Inflammatory macrophage (primary cell): ENCODE data around the gene RAX2.
"Not testable (repeated sequence)": the region's sequence is repeated elsewhere in the genome, so short reads cannot be mapped to it uniquely, and the experiment has no call there.

ENCODE experiments used
- DNase-seq, 2 donors: peaks; one replicate each; pipeline ENCODE4 v3.0.0-alpha.2; 2020 to 2022

Gene RAX2

DNA sequence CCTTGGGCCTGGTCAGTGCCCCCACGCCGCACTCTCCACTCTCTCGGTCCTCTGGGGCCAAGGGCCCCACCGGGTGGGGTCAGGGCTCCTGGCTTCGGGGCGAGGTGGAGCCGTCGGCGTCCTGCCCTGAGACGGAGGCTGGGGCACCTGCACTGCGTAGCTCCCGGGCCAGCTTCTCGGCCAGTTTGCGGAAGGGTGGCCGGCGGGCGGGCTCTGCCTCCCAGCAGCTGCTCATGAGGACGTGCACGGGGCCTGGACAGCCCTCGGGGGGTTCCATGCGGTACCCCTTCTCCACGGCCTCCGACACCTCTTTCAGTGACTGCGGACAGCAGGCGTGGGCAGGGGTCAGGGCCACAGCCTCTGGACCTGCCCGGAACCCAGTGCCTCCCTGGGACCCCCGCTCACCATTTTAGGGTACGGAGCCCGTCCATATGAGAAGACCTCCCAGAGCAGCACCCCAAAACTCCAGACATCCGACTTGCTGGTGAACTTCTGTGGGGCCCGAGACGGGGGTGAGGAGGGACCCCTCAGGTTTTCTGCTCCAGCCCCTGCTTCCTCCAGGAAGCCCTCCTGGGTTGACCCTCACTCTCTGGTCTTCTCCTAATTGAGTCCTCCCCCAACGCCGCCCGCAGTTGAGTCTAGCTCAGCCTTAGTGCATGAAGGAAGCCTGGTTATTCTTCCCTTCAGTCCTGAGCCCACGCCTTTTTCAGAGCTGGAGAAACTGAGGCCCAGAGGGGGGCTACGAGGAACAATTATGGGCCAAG, 6.3 kb upstream of the RAX2 start:
- DNase-seq, result no peak

DNA sequence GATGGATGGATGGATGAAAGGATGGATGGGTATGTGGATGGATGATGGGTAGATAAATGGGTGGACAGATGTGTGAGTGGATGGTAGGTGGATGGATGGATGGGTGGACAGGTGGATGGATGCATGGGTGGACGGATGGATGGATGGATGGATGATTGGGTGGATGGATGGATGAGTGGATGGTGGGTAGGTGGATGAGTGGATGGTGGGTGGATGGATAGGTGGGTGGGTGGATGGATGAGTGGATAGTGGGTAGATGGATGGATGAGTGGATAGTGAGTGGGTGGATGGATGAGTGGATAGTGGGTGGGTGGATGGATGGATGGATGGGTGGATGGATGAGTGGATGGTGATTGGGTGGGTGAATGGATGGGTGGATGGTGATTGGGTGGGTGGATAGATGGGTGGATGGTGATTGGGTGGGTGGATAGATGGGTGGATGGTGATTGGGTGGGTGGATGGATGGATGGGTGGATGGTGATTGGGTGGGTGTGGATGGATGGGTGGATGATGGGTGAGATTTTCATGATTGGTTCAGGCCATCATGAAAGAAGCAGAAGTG, 4.5 kb upstream of the RAX2 start:
- DNase-seq, result no peak

DNA sequence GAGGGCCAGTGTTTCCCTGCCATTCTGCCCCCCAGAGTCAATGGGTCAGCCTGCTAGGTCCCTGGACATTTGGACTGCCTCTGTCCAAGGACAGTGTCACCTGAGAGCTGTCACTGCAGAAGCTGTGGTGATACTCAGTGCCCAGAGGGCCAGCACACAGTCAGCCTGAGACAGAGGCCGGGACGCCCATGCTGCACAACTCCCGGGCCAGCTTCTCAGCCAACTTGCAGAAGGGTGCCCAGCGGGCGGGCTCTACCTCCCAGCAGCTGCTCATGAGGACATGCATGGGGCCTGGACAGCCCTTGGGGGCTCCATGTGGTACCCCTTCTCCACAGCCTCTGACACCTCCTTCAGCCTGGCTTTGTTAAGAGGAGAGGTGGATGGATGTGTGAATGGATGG, 3.8 kb upstream of the RAX2 start:
- DNase-seq, result no peak

DNA sequence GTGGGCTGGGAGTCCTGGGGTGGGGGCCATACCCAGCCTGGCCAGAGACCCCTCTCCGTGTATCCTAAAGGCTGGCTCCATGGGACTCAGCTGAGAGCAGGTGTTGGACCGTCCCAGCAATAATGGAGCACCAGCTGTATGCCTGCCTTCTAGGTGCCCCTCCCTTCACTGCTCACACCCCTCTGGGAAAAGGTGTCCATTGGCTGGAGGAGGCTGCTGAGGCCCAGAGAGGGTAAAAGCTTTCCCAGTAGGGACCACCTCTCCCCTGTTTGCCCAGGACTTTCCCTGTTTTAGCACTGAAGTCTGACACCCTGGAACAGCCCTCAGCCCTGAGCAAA, 3.3 kb upstream of the RAX2 start:
- no peak for DNase-seq

DNA sequence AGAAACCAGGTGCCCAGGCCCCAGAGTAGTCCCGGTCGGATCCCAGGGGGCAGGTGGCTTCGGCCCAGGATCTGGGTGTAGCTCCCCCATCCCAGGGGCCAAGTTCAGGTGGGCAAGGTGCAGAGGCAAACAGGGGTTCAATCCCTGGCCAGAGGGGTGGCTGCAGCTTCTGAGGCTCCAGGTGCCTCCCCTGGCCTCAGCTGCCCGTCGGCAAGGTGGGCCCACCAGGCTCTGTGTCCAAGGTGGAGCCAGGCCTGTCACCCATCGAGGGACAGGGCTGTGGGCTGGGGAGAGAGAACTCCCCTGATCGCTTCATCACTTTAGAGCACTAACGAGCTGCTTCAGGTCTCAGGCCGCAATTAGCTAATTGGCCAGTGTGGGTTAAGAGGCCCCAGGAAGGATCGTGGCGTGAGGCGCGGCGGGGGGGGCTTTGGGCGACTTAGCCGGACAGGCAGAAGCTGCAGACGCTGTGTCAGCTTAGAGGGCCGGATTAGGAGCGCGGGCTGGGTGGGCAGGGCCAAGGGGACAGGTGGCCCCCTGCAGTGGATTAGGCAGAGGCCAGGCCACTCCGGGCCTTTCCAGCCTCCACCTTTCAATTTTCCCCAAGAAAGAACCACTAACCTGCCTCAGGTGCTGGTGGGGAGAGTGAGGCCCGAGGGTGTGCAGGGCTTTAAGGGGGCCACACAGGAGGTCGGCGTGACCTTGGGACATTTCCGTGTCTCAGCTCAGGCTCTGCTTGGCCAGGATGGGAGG, 2.8 kb upstream of the RAX2 start:
- no peak for DNase-seq

DNA sequence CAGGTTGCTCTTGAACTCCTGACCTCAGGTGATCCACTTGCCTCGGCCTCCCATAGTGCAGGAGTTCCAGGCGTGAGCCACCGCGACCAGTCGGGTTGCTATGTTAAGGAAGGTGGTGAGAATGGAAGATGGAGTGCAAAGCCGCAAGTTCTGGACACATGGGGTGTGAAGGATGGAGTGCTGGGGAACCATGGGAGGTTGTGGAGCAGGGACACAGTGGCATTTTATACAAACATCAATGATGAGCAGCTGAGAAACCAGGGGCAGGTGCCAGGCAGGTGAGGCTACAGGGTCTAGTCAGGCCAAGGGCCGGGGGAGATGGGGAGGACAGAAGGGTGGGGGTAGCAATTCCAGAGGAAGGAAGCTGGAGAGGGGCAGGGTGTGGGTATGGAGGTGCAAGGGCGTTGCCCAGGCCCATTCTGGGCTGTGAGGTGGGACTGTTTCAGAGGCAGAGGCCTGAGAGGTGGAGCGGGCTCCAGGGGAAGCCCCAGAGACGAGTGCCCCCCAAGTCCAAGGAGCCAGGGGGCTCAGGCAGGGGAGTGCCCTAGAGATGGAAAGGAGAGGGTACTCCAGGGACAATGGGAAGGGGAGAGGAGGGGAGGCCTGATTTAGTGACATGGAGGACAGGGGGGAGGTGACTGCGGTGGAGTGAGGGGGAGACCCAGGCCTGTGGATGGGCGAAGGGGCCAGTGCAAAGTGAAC, 1.9 kb upstream of the RAX2 start:
- no peak for DNase-seq

DNA sequence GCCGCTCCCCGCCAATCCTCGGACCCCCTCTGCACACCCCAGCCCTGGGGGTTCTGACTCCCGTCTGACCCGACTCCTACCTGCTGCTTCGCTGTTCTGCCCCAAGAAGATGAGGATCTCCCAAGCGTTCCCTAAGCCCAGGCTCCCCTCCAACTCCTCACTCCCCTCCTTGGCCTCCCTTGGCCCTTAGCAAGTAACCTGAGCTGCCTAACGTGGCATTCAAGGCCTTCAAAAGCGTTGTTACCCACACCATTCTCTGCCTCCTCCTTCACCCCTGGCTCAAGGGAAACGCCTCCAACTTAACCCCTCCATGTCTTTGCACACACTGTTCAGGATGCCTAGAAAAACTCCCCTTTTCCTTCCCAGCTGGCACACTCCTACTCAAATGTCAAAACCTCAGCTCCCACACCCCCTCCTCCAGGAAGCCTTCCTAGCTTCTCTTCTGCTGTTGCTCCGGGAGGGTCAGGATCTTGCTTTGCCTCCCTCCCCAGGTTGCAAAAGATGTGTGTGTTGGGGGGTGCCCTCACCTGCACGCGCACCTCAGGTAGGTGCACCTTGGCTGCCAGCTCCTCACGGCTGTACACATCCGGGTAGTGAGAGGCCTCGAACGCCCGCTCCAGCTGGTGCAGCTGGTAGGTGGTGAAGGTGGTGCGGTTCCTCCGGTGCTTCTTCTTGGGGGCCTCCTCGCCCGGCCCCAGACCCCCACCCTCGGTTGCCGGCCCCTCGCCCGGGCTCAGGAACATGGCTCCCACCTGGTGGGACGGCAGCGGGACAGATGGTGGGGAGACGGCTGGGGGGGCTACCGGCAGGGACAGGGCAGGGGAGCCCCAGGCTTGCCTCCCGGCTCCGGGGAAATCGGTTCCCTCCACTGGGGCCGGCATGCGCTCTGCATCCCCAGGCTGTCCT, 775 bp downstream of the RAX2 start:
- no peak for DNase-seq

DNA sequence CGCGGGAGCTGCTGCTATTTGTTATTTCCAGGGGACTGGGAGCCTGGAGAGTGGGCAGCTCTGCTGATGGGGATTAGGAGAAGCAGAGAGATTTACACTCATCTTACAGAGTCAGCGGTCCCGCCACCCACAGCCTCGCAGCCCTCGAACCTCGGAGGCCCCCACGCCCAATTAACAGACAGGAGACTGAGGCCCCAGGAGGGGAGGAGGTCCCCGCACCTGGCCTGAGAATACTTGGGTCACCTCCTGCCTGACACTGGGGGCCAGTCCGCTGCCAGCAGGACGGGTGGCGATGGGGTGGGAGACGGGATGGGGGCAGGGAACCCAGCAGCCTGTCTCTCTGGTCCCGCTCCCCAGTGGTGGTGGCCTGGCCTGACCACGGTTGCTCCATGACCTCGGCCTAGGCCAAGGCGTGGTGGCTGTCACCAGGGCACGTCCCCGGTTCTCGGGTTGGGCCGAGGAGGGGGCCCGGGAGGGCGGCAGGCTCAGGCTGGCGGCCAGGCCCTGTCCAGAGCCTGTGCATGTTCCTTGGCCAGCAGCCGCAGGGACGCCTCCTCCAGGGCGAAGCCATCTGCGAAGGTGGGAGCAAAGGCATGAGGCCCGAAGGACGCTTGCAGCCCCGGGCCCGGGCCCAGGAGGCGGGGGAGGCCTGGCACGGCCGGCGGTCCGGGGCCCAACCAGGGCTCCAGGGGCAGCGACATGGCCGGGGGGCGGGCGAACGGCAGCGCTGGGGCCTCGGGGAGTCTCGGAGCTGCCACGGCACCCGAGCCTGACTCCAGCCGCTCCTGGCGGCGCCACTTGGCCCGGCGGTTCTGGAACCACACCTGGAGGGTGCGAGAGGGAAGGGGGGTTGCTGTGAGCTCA, 1.7 kb downstream of the RAX2 start:
- no peak for DNase-seq

DNA sequence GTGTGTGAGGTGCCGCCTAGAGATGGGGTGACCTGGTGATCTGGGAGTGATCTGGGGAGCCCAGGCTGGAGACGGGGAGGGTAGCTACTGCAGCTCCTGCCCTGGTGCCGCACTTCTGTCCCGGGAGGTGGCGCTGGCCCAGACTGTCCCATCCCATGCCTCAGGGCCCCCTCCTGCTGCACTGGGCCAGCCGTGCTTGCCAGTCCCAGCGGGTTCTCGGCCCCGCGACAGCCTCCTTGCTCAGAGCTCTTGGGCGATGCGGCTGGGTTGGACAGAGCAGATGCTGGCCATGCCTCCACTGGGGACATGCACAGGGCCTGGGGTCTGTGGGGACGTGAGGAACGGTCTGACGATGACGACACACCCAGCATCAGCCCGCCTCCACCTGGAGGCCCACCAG, 2.5 kb downstream of the RAX2 start:
- DNase-seq, result no peak

DNA sequence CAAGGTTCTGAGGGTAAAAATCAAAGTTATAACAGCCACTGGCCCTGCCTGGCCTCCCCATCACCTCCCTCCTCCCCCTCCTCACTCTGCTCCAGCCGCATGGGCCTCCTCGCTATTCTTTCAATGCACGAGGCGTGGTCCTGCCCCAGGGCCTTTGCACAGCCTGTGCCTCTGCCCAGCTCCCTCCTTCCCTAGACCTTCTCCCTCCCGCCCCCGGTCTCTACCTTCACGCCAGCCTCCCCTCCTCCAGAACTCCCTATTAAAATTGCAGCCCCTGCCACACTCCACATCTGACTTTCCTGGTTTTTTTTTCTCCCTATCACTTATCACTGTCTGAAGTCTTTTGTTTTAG, 3.3 kb downstream of the RAX2 start:
- DNase-seq, result no peak

DNA sequence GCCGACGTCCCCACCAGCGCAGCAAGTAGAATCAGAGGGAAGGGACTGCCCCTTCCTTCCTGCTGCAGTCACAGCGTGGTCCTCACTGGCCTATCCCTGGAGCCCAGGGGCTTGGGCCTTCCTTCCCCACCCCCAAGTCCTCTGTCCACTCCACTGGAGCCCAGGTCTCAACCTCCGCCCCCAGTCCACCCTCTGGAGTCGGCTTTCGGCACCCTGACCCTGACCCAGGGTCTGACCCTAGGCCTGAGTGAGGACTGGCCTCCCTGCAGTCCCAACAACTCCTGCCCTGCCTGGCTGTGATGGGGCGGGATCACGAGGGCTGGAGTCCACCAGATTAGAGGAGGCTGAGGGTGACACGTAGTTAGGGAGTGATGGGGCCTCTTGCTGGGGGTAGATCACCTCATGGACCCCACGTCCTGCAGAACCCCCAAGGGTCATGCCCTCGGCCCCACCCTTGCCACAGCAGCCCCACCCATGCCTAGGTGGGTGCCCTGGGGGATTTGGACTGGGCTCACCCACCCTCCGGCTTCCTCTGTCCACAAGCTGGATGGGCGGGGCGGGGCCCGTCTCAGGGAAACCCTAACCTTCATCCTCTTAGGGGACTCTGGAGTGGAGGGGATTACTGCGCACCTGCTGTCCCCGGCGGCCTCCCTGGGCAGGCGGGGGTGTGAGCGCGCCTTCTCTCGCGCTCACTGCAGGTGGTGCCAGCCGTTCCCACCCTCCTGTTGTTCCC, 3.8 kb downstream of the RAX2 start:
- DNase-seq, result no peak

DNA sequence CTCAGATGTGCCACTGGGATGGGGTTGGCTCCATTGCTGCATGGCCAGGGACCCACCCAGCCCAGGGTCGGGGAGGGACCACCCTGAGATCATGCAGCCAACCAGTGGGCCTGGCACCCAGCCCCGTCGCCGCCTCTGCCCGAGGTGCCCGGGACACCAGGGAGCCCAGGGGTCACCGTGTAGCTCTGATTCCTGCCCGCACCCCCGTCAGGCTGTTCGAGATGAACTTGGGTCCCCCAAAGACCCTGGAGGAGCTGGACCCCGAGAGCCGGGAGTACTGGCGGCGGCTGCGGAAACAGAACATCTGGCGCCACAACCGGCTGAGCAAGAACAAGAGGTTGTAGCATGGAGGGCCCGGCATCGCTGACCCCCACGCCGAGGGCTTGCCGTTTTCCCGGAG, 5.0 kb downstream of the RAX2 start:
- no peak for DNase-seq

DNA sequence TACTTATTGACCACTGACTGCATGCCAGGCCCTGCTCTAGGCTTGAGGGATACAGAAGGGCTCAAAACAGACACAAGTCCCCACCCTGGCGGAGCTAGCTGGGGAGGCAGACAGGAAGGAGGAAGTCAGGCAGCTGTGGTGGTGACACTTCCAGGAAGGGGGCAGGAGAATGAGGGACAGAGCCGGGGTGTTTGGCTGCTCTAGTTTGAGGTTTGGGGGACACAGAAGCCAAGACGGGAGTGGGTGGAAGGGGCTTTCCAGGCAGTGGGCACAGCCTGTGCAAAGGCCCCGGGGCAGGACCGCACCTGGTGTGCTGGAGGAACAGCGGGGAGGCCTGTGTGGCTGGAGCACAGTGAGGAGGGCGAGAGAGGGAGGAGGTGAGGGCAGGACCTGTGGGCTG, 5.5 kb downstream of the RAX2 start:
- peak; percentile 18 to 30 for DNase-seq

DNA sequence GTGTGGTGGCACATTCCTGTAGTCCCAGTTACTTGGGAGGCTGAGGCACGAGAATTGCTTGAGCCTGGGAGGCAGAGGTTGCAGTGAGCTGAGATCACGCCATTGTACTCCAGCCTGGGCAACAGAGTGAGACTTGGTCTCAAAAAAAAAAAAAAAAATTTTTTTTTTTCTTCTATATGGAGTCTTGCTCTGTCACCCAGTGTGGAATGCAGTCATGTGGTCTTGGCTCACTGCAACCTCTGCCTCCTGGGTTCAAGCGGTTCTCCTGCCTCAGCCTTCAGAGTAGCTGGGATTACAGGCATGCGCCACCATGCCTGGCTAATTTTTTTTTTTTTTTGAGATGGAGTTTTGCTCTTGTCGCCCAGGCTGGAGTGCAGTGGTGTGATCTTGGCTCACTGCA, 6.3 kb downstream of the RAX2 start:
- DNase-seq, result not testable (repeated sequence)

DNA sequence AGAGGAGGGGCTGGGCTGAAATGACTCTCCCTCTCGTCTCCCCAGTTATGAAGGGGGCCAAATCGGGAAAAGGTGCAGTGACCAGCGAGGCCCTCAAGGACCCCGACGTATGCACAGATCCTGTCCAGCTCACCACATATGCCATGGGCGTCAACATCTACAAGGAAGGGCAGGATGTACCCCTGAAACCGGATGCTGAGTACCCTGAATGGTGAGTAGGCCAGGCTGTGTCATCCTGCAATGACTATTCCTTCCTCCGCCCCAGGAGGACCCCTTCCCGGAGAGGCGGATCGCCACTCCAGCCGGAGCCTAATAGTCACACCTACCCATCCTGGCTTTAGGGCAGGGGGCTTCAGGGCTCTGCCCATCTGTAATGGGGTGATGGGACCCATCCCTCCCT, 6.9 kb downstream of the RAX2 start:
- DNase-seq, result no peak

DNA sequence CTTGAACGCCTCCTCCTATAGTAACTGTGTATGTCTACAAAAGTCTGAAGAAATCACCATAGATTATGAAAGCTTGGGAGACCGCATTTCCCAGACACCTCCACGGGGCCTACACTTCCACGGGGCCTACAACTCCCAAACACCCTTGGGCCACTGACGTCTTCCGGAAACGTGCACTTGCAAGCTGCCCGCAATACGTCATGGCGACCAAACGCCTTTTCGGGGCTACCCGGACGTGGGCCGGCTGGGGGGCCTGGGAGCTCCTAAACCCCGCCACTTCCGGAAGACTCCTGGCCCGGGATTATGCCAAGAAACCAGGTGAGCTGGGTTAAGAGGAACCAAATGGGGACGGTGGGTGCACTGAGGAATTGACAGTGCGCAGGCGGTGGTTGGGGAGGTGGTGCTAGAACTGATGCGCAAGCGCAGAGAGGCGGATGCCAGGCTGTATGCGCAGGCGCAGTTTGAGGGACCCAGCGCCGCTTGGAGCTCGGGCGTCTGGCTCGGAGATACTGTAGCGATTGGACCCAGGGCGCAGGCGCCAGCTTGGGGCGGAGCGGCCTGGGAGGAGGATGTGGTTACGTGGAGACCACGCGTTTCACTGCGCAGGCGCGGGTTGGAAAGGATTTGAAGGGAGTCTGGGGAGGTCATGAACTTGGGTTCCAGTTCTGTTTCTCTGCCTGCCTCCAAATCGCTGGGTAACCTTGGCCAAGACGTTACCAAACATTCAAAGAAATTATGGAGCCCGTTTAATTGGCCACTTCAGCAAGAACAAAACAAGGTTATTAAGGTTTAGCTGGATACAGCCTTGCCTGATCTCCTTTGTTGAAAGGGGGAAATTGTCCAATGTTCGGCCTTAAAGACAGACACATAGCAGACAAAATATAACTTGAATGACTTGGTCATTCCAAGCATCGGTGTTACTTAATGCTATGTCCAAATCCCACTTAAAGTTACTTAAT, 9.2 kb downstream of the RAX2 start, which contains the start of gene MRPL54:
MRPL54 (plus strand) TSS at position 182 of the 959 bp plus-strand sequence; CDS start at position 201, 19 bp downstream.
- peak; percentile 100 for DNase-seq

DNA sequence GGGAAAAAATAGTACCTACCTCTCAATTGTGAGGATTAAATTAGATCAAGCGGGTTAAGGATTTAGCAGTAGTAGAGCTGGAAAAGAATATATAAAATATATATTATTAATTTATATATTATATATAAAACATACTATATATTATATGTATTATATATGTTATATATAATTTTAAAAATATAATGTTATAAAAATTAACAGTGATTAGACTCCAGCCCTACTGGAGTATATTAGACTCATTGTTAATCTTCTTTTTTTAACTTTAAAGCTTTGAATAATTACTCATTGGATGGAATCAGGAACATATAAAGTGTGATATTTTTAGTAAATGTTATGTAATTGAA, 9.9 kb downstream of the RAX2 start:
- DNase-seq, result no peak

DNA sequence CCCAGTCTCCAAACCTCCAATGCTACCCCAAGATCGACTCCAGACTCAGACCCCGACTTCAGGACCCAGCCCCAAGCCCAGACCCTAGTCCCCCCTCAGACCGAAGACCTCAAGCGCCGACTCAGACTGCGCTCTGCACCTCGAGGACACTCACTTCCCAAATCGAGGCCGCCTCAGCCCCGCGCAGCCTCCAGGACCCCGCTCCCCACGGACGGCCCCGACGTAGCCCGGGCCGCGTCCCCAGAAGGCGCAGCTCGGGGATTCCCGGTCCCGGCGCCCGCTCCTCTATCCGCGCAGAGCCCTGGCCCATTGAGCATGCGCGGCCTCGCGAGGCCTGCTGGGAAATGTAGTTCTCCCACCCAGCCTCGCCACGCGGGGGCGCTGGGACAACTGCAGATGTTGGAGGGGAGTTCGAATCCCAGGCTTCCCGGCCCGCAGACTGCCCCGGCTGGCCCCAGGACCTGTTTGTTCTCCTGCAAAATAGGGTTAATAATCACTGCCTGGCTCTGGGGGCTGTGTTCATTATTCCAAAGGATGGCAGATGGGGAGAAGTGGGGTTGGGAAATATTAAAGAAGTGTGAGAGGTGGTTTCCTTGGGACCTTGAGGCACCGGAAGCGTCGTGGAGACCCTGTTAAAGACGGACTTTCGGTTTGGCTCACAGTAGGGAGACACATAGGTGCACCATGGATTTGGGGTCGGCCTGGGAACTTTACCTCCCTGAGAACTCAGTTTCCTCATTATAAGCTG, 10.5 kb downstream of the RAX2 start, which contains the start of gene APBA3:
APBA3 (minus strand) TSS at position 311 of the 748 bp plus-strand sequence. CDS start 1,428 bp downstream, outside the sequence.
- DNase-seq, result peak; percentile 91 to 94
